ENCODE results near the gene HMCN2.

The HMCN2 gene

GRCh38 chr9:130402645-130403440, 137.3 kb downstream of the HMCN2 start:
- in situ Hi-C loops (cut with HindIII; ENCODE audit: low pct_unique_long_range_greater_than_20kb, low sequenced_read_pairs) = no loop called here
- no peak for DNase-seq (ENCODE audit: low read depth in 1 of 2, low spot score in 1 of 2)
- TF ChIP-seq JUND (IDR thresholded peaks at IDR 0.05; ENCODE audit: low read depth) = no peak

GRCh38 chr9:130405657-130406257, 140.2 kb downstream of the HMCN2 start:
- no peak for TF ChIP-seq JUND (IDR thresholded peaks at IDR 0.05; ENCODE audit: low read depth)
- no peak for DNase-seq (ENCODE audit: low read depth in 1 of 2, low spot score in 1 of 2)
- in situ Hi-C loops (cut with HindIII; ENCODE audit: low pct_unique_long_range_greater_than_20kb, low sequenced_read_pairs) = no loop called here

GRCh38 chr9:130406278-130406895, 140.8 kb downstream of the HMCN2 start:
- in situ Hi-C loops (cut with HindIII; ENCODE audit: low pct_unique_long_range_greater_than_20kb, low sequenced_read_pairs) = no loop called here
- no peak for DNase-seq (ENCODE audit: low read depth in 1 of 2, low spot score in 1 of 2)
- TF ChIP-seq JUND (IDR thresholded peaks at IDR 0.05; ENCODE audit: low read depth) = no peak

GRCh38 chr9:130407916-130408663, 142.5 kb downstream of the HMCN2 start:
- TF ChIP-seq JUND (IDR thresholded peaks at IDR 0.05; ENCODE audit: low read depth) = no peak
- in situ Hi-C loops (cut with HindIII; ENCODE audit: low pct_unique_long_range_greater_than_20kb, low sequenced_read_pairs) = no loop called here
- DNase-seq (ENCODE audit: low read depth in 1 of 2, low spot score in 1 of 2) = peak in 1 of 2 experiments; percentile 32

GRCh38 chr9:130408669-130409068, 143.1 kb downstream of the HMCN2 start:
- TF ChIP-seq JUND (IDR thresholded peaks at IDR 0.05; ENCODE audit: low read depth) = no peak
- in situ Hi-C loops (cut with HindIII; ENCODE audit: low pct_unique_long_range_greater_than_20kb, low sequenced_read_pairs) = no loop called here
- DNase-seq (ENCODE audit: low read depth in 1 of 2, low spot score in 1 of 2) = no peak

- TF ChIP-seq JUND (IDR thresholded peaks at IDR 0.05; ENCODE audit: low read depth) = no peak
- DNase-seq (ENCODE audit: low read depth in 1 of 2, low spot score in 1 of 2) = no peak
- in situ Hi-C loops (cut with HindIII; ENCODE audit: low pct_unique_long_range_greater_than_20kb, low sequenced_read_pairs) = no loop called here
Measured at GRCh38 chr9:130409246-130409645, 143.7 kb downstream of the HMCN2 start.

- DNase-seq (ENCODE audit: low read depth in 1 of 2, low spot score in 1 of 2) = no peak
- TF ChIP-seq JUND (IDR thresholded peaks at IDR 0.05; ENCODE audit: low read depth) = no peak
- in situ Hi-C loops (cut with HindIII; ENCODE audit: low pct_unique_long_range_greater_than_20kb, low sequenced_read_pairs) = no loop called here
Measured at GRCh38 chr9:130410443-130410842, 144.9 kb downstream of the HMCN2 start.

- in situ Hi-C loops (cut with HindIII; ENCODE audit: low pct_unique_long_range_greater_than_20kb, low sequenced_read_pairs) = no loop called here
- no peak for DNase-seq (ENCODE audit: low read depth in 1 of 2, low spot score in 1 of 2)
- no peak for TF ChIP-seq JUND (IDR thresholded peaks at IDR 0.05; ENCODE audit: low read depth)
Measured at GRCh38 chr9:130411566-130411915, 146.0 kb downstream of the HMCN2 start.

- in situ Hi-C loops (cut with HindIII; ENCODE audit: low pct_unique_long_range_greater_than_20kb, low sequenced_read_pairs) = no loop called here
- TF ChIP-seq JUND (IDR thresholded peaks at IDR 0.05; ENCODE audit: low read depth) = no peak
- DNase-seq (ENCODE audit: low read depth in 1 of 2, low spot score in 1 of 2) = no peak
Measured at GRCh38 chr9:130414081-130414731, 148.6 kb downstream of the HMCN2 start.

GRCh38 chr9:130414910-130415746, 149.6 kb downstream of the HMCN2 start:
- in situ Hi-C loops (cut with HindIII; ENCODE audit: low pct_unique_long_range_greater_than_20kb, low sequenced_read_pairs) = no loop called here
- TF ChIP-seq JUND (IDR thresholded peaks at IDR 0.05; ENCODE audit: low read depth) = no peak
- no peak for DNase-seq (ENCODE audit: low read depth in 1 of 2, low spot score in 1 of 2)

- no peak for TF ChIP-seq JUND (IDR thresholded peaks at IDR 0.05; ENCODE audit: low read depth)
- peak in 1 of 2 experiments; percentile 49 for DNase-seq (ENCODE audit: low read depth in 1 of 2, low spot score in 1 of 2)
- in situ Hi-C loops (cut with HindIII; ENCODE audit: low pct_unique_long_range_greater_than_20kb, low sequenced_read_pairs) = no loop called here
Measured at GRCh38 chr9:130417602-130418001, 152.0 kb downstream of the HMCN2 start.

Data from T47D (cell line).